ENCODE measurements around the gene TEX19. TPM values are rescaled to one million over a fixed set of nuclear protein-coding genes. Genes with fewer than 3 reads are reported as not detected.

The TEX19 gene
- total RNA-seq, 1 experiment from 2014 or later = 0.06 TPM

DNA sequence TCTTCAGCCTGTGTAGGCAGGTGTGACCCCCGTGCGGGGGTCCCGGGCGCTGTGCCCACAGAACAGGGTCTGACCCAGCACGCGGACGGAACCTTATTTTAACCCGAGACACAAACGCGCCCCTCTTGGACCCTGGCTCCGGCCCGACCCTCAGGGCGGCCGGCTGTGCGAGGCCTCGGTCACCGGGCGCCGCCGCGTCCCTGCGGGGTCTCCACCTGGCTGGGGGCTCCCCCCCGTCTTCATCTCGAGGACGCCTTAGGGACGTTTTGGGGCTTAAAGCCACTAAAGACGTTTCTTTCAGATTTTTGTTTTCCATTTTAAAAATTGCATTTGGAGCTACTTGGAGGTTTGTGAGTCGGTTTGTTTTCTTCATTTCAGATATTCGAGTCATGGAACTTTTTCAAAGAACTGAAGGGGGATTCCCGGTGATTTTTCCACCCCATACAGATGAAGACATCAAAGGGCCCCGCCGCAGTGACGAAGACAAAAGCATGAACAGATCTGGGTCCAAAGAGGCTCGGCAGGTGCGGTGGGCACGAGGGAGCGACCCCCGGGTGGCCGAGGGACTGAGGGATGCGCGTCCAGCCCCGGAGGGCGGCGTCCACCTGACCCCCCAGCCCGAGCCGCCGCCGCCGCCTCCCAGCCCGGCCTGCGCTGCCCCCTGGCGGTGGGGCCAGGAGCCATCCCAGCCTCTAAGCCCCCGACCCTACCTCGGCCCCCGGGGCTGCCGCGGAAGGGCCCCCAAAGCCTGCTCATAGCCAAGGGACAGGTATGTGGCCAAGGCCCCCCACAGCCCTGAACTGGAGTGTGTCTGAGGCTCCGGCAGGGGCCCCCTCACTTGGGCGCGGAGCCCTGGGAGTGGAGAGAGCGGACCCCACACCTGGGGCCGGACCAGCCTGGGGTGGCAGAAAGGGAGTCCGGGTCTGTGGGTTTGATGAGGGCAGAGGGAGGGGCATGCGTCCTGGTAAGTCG is 37.8 kb upstream of the TEX19 start:
- no peak for DNase-seq (ENCODE audit: low read depth)

- no peak for DNase-seq (ENCODE audit: low read depth)
Observed at GRCh38 chr17:82321947-82322466, 37.0 kb upstream of the TEX19 start.

DNA sequence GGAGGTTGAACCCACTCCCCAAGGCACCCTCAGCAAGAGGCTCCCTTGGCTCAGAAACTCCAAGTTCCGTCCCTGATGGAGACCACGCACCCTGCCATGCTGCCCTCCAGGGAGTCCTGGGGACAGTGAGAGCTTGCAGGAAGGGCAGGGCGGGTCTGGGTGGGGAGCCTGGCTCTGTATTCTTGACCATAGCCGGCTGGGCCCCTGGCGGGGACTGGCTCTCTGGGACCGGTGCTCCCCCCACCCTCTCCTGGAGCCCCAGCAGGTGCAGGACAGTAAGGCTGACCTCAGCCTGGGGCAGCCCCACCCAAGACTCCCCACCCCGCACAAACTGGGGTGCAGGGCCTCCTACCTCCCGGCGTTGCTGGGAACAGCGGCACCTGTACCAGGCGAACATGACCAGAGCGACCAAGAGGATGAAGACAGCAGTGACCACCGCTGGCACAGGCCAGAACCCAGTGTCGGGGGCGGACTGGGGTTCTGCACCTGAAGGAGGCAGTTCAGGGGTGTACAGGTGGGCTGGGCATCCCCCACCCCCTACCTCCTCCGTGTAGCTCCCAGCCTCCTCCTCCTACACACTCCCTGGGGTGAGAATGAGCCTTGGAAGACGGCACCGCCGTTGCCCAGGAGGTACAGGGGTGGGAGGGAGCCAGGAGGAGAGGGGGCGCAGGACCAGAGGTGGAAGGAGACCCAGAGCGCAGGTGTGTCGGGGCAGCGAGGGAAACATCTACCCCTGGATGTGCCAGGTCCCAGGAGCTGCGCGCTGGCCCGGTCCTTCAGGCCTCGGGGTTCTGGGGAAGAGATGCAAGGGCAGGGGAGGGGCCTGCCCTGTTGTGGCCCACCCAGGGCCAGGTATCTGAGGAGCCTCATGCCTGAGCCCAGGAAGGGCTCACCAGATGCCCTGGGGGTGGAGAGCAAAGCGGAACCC is 36.3 kb upstream of the TEX19 start:
- no peak for DNase-seq (ENCODE audit: low read depth)

DNA sequence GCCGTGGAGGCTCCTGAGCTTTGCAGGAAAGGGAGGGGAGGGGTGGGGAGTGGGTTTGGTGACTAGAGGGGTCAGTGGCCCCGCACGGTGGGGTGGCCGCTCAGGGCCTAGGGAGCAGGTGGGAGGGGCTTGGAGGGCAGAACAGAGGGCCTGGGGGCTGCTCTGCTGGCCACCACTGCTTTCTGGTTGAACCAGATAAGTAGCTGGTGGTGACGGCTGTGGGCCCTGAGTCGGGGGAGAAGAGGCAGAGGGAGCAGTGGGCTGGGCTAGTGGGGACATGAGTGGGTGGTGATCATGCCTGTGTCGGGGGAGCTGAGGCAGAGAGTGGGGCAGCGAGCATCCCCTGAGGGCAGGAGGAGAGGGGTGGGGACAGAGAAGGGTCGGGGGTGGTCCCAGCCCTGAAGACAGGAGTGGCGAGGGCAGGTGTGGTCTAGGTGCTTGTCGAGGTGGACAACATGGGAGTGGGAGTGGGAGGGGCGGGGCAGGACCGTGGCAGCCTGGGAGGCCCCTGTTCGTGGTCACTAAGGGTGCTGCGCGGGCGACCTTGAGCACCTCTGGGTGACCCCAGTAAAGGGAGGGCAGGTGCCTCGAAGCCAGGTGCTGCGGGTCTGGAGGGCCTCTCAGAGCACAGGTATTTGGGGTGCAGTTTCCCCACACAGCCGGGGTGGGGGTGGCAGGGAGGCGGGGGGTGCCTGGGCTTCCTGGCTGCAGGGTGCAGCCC is 35.4 kb upstream of the TEX19 start:
- DNase-seq (ENCODE audit: low read depth) = no peak

GRCh38 chr17:82324566-82325285 is 34.3 kb upstream of the TEX19 start:
- no peak for DNase-seq (ENCODE audit: low read depth)

GRCh38 chr17:82325286-82326180 is 33.5 kb upstream of the TEX19 start:
- no peak for DNase-seq (ENCODE audit: low read depth)

- no peak for DNase-seq (ENCODE audit: low read depth)
Observed at GRCh38 chr17:82327289-82327688, 31.8 kb upstream of the TEX19 start.

GRCh38 chr17:82327757-82328140 is 31.3 kb upstream of the TEX19 start:
- no peak for DNase-seq (ENCODE audit: low read depth)

DNA sequence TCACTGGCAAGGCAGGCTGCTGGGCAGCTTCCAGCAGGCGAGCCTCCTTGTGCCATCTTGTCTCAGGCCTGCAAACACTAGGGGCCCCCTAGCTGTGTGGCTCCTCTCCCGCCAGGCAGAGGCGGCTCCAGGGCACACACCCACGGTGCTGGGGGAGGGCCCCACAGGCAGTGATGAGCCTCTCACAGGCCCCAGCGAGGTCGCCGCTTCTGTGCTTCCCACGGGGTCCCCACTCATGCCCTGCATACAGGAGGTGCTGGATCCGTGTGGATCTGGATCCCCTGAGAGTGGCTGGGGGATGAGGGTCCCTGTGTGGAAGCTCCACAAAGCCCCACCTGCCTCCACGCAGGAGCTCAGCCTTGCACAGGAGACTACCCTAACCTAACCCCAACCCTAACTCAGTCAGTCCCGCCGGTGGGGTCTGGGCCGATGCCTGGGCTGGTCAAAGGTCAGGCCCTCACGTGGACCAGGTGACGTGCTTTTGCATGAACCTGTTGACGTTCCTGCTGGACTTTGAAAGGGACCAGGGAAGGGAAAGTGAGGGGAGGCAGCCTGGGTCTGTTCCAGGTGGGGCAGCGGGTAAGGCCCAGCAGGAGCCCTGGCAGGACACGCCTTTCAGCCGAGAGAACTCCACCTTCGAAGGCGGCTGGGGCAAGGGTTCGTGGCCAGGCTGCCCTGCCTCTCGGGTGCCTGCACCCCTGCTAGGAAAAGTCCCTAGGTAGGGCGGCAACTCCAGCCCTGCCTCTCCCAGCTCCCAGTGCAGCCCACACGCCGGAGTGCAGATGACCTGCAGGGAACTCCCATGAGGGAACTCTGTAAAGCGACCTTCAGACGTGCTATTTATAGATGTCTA is 30.7 kb upstream of the TEX19 start:
- no peak for DNase-seq (ENCODE audit: low read depth)

- no peak for DNase-seq (ENCODE audit: low read depth)
Observed at GRCh38 chr17:82328994-82329507, 30.0 kb upstream of the TEX19 start.

DNA sequence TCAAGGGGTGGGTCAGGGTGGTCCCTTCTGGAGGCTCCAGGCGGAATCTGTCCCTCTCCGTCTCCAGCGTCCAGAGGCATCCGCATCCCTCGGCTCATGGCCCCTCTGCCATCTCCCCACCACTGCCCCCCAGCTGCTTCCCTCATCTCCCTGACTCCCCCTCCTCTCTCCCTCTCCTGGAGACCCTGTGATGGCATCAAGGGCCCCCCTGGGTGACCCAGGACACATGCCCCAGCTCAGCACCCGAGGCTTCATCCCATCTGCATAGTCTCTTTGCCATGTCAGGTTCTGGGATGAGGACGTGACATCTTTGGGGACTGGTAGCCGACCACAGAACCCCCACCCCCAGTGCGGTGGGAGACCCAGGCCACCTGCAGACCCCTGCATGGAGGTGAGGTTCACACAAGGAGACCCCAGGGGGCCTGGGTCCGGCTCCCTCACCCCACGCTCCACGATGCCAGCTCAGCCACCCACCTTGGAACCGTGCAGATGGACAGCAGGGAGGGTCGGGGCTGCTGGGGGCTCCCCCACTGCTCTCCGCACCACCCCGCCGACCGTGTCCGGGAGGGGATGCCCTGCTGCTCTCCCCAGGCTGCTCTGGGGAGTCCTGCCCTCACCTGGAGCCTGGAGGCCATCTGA is 29.2 kb upstream of the TEX19 start:
- no peak for DNase-seq (ENCODE audit: low read depth)

- peak; percentile 93 for DNase-seq (ENCODE audit: low read depth)
Observed at GRCh38 chr17:82330322-82331239, 28.5 kb upstream of the TEX19 start.

- no peak for DNase-seq (ENCODE audit: low read depth)
Observed at GRCh38 chr17:82331345-82331939, 27.6 kb upstream of the TEX19 start.

GRCh38 chr17:82332669-82333278 is 26.3 kb upstream of the TEX19 start:
- DNase-seq (ENCODE audit: low read depth) = peak; percentile 66

DNA sequence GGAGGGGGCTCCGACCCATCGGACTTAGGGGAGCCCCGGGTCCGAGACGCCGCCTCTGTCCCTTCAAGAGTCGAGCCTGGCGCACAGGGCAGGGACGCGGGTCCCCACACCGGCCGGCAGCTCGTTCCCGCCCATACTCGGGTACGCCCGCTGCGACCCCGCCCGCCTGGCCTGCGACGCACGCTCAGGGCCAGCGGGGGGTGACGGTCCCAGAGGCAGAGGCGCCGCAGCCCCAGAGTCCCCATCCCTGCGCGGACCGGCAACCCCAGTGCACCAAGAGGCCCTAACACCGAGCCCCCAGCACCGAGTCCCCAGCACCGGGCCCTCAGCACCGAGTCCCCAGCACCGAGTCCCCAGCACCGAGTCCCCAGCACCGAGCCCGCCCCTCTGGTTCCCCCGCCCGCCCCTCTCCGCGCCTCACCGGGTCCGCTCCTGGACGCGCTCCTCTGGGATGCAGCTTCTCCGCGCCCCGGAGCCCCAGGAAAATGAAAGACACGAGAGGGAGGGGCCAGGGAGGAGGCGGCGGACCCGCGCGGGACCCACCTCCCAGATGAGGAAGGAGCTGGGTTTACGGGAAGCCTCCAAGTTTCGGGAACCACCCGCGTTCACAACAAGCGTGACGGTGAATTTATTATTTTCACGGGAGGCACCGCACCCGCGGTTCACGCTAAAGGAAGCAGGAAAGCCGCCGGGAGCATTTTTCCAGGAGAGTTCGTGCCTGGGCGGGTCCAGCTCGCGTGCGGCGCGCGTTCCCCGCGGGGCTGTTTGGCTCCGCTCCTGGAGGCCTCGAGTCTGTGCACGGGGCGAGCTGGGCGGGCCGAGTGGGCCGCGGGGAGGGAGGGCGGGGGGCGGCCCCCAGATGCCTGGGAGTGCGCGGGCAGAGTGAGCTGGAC is 25.5 kb upstream of the TEX19 start, which contains the start of gene SECTM1:
TSS of gene SECTM1 (minus strand) at position 488 of the 893 bp plus-strand sequence. CDS start 6,526 bp downstream, outside the sequence.
- peak; percentile 57 for DNase-seq (ENCODE audit: low read depth)

Measured in LHCN-M2 (cell line).